ENCODE measurements around the gene EYS.
"Not testable (repeated sequence)": the region's sequence is repeated elsewhere in the genome, so short reads cannot be mapped to it uniquely, and the experiment has no call there.

The EYS gene

GRCh38 chr6:64046746-64047208 is 1660.2 kb downstream of the EYS start:
- DNase-seq (ENCODE audit: low read depth in 2 of 2), result no peak

- no peak for DNase-seq (ENCODE audit: low read depth in 2 of 2)
Observed at GRCh38 chr6:64041373-64041772, 1665.7 kb downstream of the EYS start.

GRCh38 chr6:64040113-64040512 is 1666.9 kb downstream of the EYS start:
- no peak for DNase-seq (ENCODE audit: low read depth in 2 of 2)

GRCh38 chr6:64037427-64037826 is 1669.6 kb downstream of the EYS start:
- no peak for DNase-seq (ENCODE audit: low read depth in 2 of 2)

GRCh38 chr6:64034910-64035655 is 1671.9 kb downstream of the EYS start:
- no peak for DNase-seq (ENCODE audit: low read depth in 2 of 2)

GRCh38 chr6:64034291-64034690 is 1672.7 kb downstream of the EYS start:
- no peak for DNase-seq (ENCODE audit: low read depth in 2 of 2)

- DNase-seq (ENCODE audit: low read depth in 2 of 2), result not testable (repeated sequence)
Observed at GRCh38 chr6:64030950-64031618, 1675.9 kb downstream of the EYS start.

GRCh38 chr6:64023693-64024092 is 1683.3 kb downstream of the EYS start:
- DNase-seq (ENCODE audit: low read depth in 2 of 2), result no peak

- no peak for DNase-seq (ENCODE audit: low read depth in 2 of 2)
Observed at GRCh38 chr6:64014595-64014994, 1692.4 kb downstream of the EYS start.

- DNase-seq (ENCODE audit: low read depth in 2 of 2), result no peak
Observed at GRCh38 chr6:64013011-64013410, 1694.0 kb downstream of the EYS start.

- no peak for DNase-seq (ENCODE audit: low read depth in 2 of 2)
Observed at GRCh38 chr6:64012351-64013001, 1694.5 kb downstream of the EYS start.

- no peak for DNase-seq (ENCODE audit: low read depth in 2 of 2)
Observed at GRCh38 chr6:64010666-64011065, 1696.4 kb downstream of the EYS start.

GRCh38 chr6:64010010-64010409 is 1697.0 kb downstream of the EYS start:
- no peak for DNase-seq (ENCODE audit: low read depth in 2 of 2)

- no peak for DNase-seq (ENCODE audit: low read depth in 2 of 2)
Observed at GRCh38 chr6:64006246-64006645, 1700.8 kb downstream of the EYS start.

- no peak for DNase-seq (ENCODE audit: low read depth in 2 of 2)
Observed at GRCh38 chr6:64000818-64001491, 1706.1 kb downstream of the EYS start.

GRCh38 chr6:63999613-64000012 is 1707.4 kb downstream of the EYS start:
- DNase-seq (ENCODE audit: low read depth in 2 of 2), result no peak

GRCh38 chr6:63998991-63999390 is 1708.0 kb downstream of the EYS start:
- no peak for DNase-seq (ENCODE audit: low read depth in 2 of 2)

- no peak for DNase-seq (ENCODE audit: low read depth in 2 of 2)
Observed at GRCh38 chr6:63997734-63998133, 1709.3 kb downstream of the EYS start.

- no peak for DNase-seq (ENCODE audit: low read depth in 2 of 2)
Observed at GRCh38 chr6:63997221-63997620, 1709.8 kb downstream of the EYS start.

- no peak for DNase-seq (ENCODE audit: low read depth in 2 of 2)
Observed at GRCh38 chr6:63985223-63985622, 1721.8 kb downstream of the EYS start.

GRCh38 chr6:63975699-63976098 is 1731.3 kb downstream of the EYS start:
- no peak for DNase-seq (ENCODE audit: low read depth in 2 of 2)

- no peak for DNase-seq (ENCODE audit: low read depth in 2 of 2)
Observed at GRCh38 chr6:63968650-63969049, 1738.4 kb downstream of the EYS start.
